ENCODE measurements around the gene UNC50. TPM values are rescaled to one million over a fixed set of nuclear protein-coding genes. Genes with fewer than 3 reads are reported as not detected.

The UNC50 gene
- total RNA-seq, 1 donor from 2014 or later: 74.6 TPM

GRCh38 chr2:98560256-98560771, 48.1 kb upstream of the UNC50 start:
- DNase-seq (ENCODE audit: low spot score): no peak
- Histone ChIP-seq H3F3A (ENCODE audit: low read depth) (no peaks in the 10 kb centered on the region), H3K4me2 (no peak overlapping the region), H4K20me1 (ENCODE audit: low read depth) (no peaks in the 10 kb centered on the region), H3K79me2 (ENCODE audit: low read depth) (no peaks in the 10 kb centered on the region), H3K4me3 (no peak overlapping the region), H3K36me3 (no peaks in the 10 kb centered on the region), H3K27ac (no peak overlapping the region), H3K4me1 (no peaks in the 10 kb centered on the region), H3K9ac (no peak overlapping the region), H3K9me3 (ENCODE audit: low read depth) (no peaks in the 10 kb centered on the region), H2AFZ (replicated peaks) (no peak overlapping the region), H3K27me3 (no peaks in the 10 kb centered on the region)
- H3K36me3 Mint-ChIP-seq: peaks cover 10% of the 10 kb centered on the region
- H3K27ac Mint-ChIP-seq: no peak overlapping the region
- no peaks in the 10 kb centered on the region for H3K4me1 Mint-ChIP-seq
- peaks cover 2% of the 10 kb centered on the region for H3K27me3 Mint-ChIP-seq (ENCODE audit: insufficient read depth, low read depth)
- no peaks in the 10 kb centered on the region for H3K9me3 Mint-ChIP-seq
- H3K4me3 Mint-ChIP-seq: no peak overlapping the region
- TF ChIP-seq EZH2phosphoT487 (IDR thresholded peaks at IDR 0.05) (no peak), CTCF (IDR thresholded peaks at IDR 0.05) (no peak), EZH2 (IDR thresholded peaks at IDR 0.05) (no peak)

GRCh38 chr2:98561018-98561417, 47.4 kb upstream of the UNC50 start:
- Mint-ChIP-seq H3K27me3 (ENCODE audit: insufficient read depth, low read depth) (no peaks in the 10 kb centered on the region), H3K36me3 (peaks cover 8% of the 10 kb centered on the region), H3K4me3 (no peak overlapping the region), H3K27ac (no peak overlapping the region), H3K9me3 (no peaks in the 10 kb centered on the region), H3K4me1 (no peaks in the 10 kb centered on the region)
- Histone ChIP-seq H3K36me3 (no peaks in the 10 kb centered on the region), H2AFZ (replicated peaks) (no peak overlapping the region), H3K4me2 (no peak overlapping the region), H3K79me2 (ENCODE audit: low read depth) (no peaks in the 10 kb centered on the region), H3F3A (ENCODE audit: low read depth) (no peaks in the 10 kb centered on the region), H3K9me3 (ENCODE audit: low read depth) (no peaks in the 10 kb centered on the region), H4K20me1 (ENCODE audit: low read depth) (no peaks in the 10 kb centered on the region), H3K27ac (no peak overlapping the region), H3K9ac (no peak overlapping the region), H3K27me3 (no peaks in the 10 kb centered on the region), H3K4me1 (no peaks in the 10 kb centered on the region), H3K4me3 (no peak overlapping the region)
- no peak for TF ChIP-seq EZH2phosphoT487 (IDR thresholded peaks at IDR 0.05)
- no peak for TF ChIP-seq CTCF (IDR thresholded peaks at IDR 0.05)
- no peak for TF ChIP-seq EZH2 (IDR thresholded peaks at IDR 0.05)
- DNase-seq (ENCODE audit: low spot score): no peak

GRCh38 chr2:98561902-98562695, 46.3 kb upstream of the UNC50 start:
- no peak overlapping the region for H3K4me2 ChIP-seq
- H3K4me3 ChIP-seq: no peak overlapping the region
- H3K4me1 Mint-ChIP-seq: no peaks in the 10 kb centered on the region
- H3F3A ChIP-seq (ENCODE audit: low read depth): no peaks in the 10 kb centered on the region
- H3K9ac ChIP-seq: no peak overlapping the region
- no peaks in the 10 kb centered on the region for H3K9me3 ChIP-seq (ENCODE audit: low read depth)
- no peaks in the 10 kb centered on the region for H3K9me3 Mint-ChIP-seq
- H3K4me3 Mint-ChIP-seq: no peak overlapping the region
- DNase-seq (ENCODE audit: low spot score): no peak
- H3K36me3 ChIP-seq: no peaks in the 10 kb centered on the region
- H3K27me3 ChIP-seq: no peaks in the 10 kb centered on the region
- H3K27ac Mint-ChIP-seq: no peak overlapping the region
- no peaks in the 10 kb centered on the region for H3K4me1 ChIP-seq
- H3K79me2 ChIP-seq (ENCODE audit: low read depth): no peaks in the 10 kb centered on the region
- no peak overlapping the region for H2AFZ ChIP-seq (replicated peaks)
- TF ChIP-seq EZH2 (IDR thresholded peaks at IDR 0.05) (no peak), EZH2phosphoT487 (IDR thresholded peaks at IDR 0.05) (no peak), CTCF (IDR thresholded peaks at IDR 0.05) (no peak)
- H3K27me3 Mint-ChIP-seq (ENCODE audit: insufficient read depth, low read depth): no peaks in the 10 kb centered on the region
- H3K27ac ChIP-seq: no peak overlapping the region
- no peaks in the 10 kb centered on the region for H4K20me1 ChIP-seq (ENCODE audit: low read depth)
- peaks cover 12% of the 10 kb centered on the region for H3K36me3 Mint-ChIP-seq
